Ishikawa (cell line): ENCODE data around the gene ETV6.

Experiments used
- CEBPB ChIP-seq: IDR thresholded peaks from 2 replicates; pipeline ENCODE4 v1.6.1; 2012
- CREB1 ChIP-seq: IDR thresholded peaks from 2 replicates; pipeline ENCODE4 v1.6.1; 2012; ENCODE audit warnings: low read depth
- EGR1 ChIP-seq: IDR thresholded peaks from 2 replicates; pipeline ENCODE4 v1.6.1; 2012
- NFIC ChIP-seq: IDR thresholded peaks from 2 replicates; pipeline ENCODE4 v1.6.1; 2012
- RAD21 ChIP-seq: IDR thresholded peaks from 2 replicates; pipeline ENCODE4 v1.6.1; 2012; ENCODE audit warnings: low read depth
- TEAD4 ChIP-seq: IDR thresholded peaks from 2 replicates; pipeline ENCODE4 v1.6.1; 2012
- USF1 ChIP-seq: IDR thresholded peaks from 2 replicates; pipeline ENCODE4 v1.6.1; 2012
- YY1 ChIP-seq: IDR thresholded peaks from 2 replicates; pipeline ENCODE4 v1.6.1; 2012; ENCODE audit warnings: low read depth
- TF ChIP-seq, protein P1 (sequence below): IDR thresholded peaks from 2 replicates; pipeline ENCODE4 v1.6.1; 2012; ENCODE audit warnings: low read depth, mild to moderate bottlenecking

DNA sequence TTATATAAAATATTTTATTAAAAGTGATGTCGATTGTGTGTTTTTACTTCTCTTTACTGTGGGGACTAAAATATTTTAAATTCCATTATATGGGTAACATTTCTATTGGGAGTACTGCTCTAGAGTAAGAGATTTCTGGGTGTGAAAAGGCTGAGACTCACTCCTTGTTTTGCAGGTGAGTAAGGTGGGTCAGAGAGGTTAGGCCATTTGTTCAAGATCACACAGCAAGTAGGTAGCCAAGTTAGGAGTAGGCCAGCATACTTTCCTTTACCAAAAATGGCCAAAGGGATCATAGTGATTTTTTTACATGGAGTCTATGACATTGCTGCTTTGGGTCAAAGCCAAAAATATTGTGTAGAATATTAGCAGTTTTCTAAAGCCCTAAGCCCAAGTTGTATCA, 138.0 kb downstream of the ETV6 start:
- TF ChIP-seq NFIC = no peak
- no peak for TF ChIP-seq EGR1
- TF ChIP-seq, protein P1, sequence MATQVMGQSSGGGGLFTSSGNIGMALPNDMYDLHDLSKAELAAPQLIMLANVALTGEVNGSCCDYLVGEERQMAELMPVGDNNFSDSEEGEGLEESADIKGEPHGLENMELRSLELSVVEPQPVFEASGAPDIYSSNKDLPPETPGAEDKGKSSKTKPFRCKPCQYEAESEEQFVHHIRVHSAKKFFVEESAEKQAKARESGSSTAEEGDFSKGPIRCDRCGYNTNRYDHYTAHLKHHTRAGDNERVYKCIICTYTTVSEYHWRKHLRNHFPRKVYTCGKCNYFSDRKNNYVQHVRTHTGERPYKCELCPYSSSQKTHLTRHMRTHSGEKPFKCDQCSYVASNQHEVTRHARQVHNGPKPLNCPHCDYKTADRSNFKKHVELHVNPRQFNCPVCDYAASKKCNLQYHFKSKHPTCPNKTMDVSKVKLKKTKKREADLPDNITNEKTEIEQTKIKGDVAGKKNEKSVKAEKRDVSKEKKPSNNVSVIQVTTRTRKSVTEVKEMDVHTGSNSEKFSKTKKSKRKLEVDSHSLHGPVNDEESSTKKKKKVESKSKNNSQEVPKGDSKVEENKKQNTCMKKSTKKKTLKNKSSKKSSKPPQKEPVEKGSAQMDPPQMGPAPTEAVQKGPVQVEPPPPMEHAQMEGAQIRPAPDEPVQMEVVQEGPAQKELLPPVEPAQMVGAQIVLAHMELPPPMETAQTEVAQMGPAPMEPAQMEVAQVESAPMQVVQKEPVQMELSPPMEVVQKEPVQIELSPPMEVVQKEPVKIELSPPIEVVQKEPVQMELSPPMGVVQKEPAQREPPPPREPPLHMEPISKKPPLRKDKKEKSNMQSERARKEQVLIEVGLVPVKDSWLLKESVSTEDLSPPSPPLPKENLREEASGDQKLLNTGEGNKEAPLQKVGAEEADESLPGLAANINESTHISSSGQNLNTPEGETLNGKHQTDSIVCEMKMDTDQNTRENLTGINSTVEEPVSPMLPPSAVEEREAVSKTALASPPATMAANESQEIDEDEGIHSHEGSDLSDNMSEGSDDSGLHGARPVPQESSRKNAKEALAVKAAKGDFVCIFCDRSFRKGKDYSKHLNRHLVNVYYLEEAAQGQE = no peak
- no peak for TF ChIP-seq TEAD4
- TF ChIP-seq RAD21 = no peak
- no peak for TF ChIP-seq YY1
- TF ChIP-seq CEBPB = no peak
- no peak for TF ChIP-seq CREB1
- TF ChIP-seq USF1 = no peak
